WTC11 (cell line): ENCODE data around the gene POLA1. TPM values are rescaled to one million over a fixed set of nuclear protein-coding genes. Genes with fewer than 3 reads are reported as not detected.

Experiments used
- ATAC-seq: fragments of 200-7000 bp; cut with Tn5 transposase; 2 replicates; pipeline ENCODE4 v1.10.0; 2021; ENCODE audit warnings: mild to moderate bottlenecking, moderate library complexity
- CTCF ChIA-PET: fragments of 300-600 bp; sonication (Branson Sonifier 250); formaldehyde crosslinking; loops from one replicate; lab custom pipeline; 2021; ENCODE audit warnings: antibody characterized with exemption; lab: Charles Lee
- POLR2A ChIA-PET: fragments of 350-600 bp; sonication (Branson Sonifier 250); formaldehyde crosslinking; loops from one replicate; lab custom pipeline; 2021; ENCODE audit warnings: antibody characterized with exemption; lab: Charles Lee
- DNase-seq: peaks from one replicate; pipeline ENCODE4 v3.0.0; 2021; ENCODE audit warnings: low spot score
- H3K27ac Mint-ChIP-seq: 2 replicates; pipeline ENCODE4 v1.8.0; 2021; ENCODE audit warnings: mixed read lengths
- H3K27me3 Mint-ChIP-seq: 2 replicates; pipeline ENCODE4 v1.8.0; 2021; ENCODE audit warnings: low read depth, mild to moderate bottlenecking, moderate library complexity, mixed read lengths
- H3K36me3 Mint-ChIP-seq: 2 replicates; pipeline ENCODE4 v1.8.0; 2021; ENCODE audit warnings: mixed read lengths
- H3K4me1 Mint-ChIP-seq: 2 replicates; pipeline ENCODE4 v1.8.0; 2022; ENCODE audit warnings: mixed read lengths
- H3K4me3 Mint-ChIP-seq: 2 replicates; pipeline ENCODE4 v1.8.0; 2021; ENCODE audit warnings: mild to moderate bottlenecking, moderate library complexity, mixed read lengths
- H3K9me3 Mint-ChIP-seq: 2 replicates; pipeline ENCODE4 v1.8.0; 2021; ENCODE audit warnings: mixed read lengths
- ATF2 ChIP-seq: sonication (generic); formaldehyde crosslinking; IDR thresholded peaks from 2 replicates; pipeline ENCODE4 v1.8.1; 2022; ENCODE audit warnings: low read depth, missing genetic modification reagents, borderline replicate concordance
- CBFB ChIP-seq: sonication (generic); formaldehyde crosslinking; IDR thresholded peaks from 2 replicates; pipeline ENCODE4 v1.8.1; 2022; ENCODE audit warnings: mild to moderate bottlenecking, low read depth, missing genetic modification reagents
- EMX1 ChIP-seq: fragments of 250-450 bp; sonication (Bioruptor Pico); IDR thresholded peaks from 2 replicates; pipeline ENCODE4 v1.8.0; 2021; ENCODE audit warnings: mild to moderate bottlenecking
- GRHL2 ChIP-seq: fragments of 250-450 bp; sonication (Bioruptor Pico); IDR thresholded peaks from 2 replicates; pipeline ENCODE4 v1.8.0; 2022; ENCODE audit warnings: mild to moderate bottlenecking, moderate library complexity; ENCODE audit not compliant: insufficient replicate concordance, severe bottlenecking
- GTF2I ChIP-seq: fragments of 250-450 bp; sonication (Bioruptor Pico); conservative IDR thresholded peaks from 2 replicates; pipeline ENCODE4 v1.4.0; 2021; ENCODE audit warnings: mild to moderate bottlenecking
- IRF1 ChIP-seq: sonication (generic); formaldehyde crosslinking; IDR thresholded peaks from 2 replicates; pipeline ENCODE4 v1.8.0; 2023; ENCODE audit warnings: missing genetic modification reagents
- JUN ChIP-seq: sonication (generic); formaldehyde crosslinking; IDR thresholded peaks from 2 replicates; pipeline ENCODE4 v1.8.0; 2023; ENCODE audit warnings: mild to moderate bottlenecking, missing genetic modification reagents
- MXD4 ChIP-seq: fragments of 250-450 bp; sonication (Bioruptor Pico); IDR thresholded peaks from 2 replicates; pipeline ENCODE4 v1.8.0; 2021; ENCODE audit warnings: mild to moderate bottlenecking, moderate library complexity, borderline replicate concordance
- NR2C2 ChIP-seq: sonication (generic); formaldehyde crosslinking; IDR thresholded peaks from 2 replicates; pipeline ENCODE4 v1.8.0; 2022; ENCODE audit warnings: mild to moderate bottlenecking, missing genetic modification reagents
- NR3C1 ChIP-seq: sonication (generic); formaldehyde crosslinking; conservative IDR thresholded peaks from 2 replicates; pipeline ENCODE4 v1.8.1; 2023; ENCODE audit warnings: low read depth, mild to moderate bottlenecking, missing genetic modification reagents
- PRRX2 ChIP-seq: fragments of 250-450 bp; sonication (Bioruptor Pico); IDR thresholded peaks from 2 replicates; pipeline ENCODE4 v1.8.0; 2021; ENCODE audit warnings: mild to moderate bottlenecking
- RELA ChIP-seq: sonication (generic); formaldehyde crosslinking; IDR thresholded peaks from 2 replicates; pipeline ENCODE4 v1.8.1; 2022; ENCODE audit warnings: missing genetic modification reagents, mild to moderate bottlenecking, borderline replicate concordance
- SMAD4 ChIP-seq: sonication (generic); formaldehyde crosslinking; IDR thresholded peaks from 2 replicates; pipeline ENCODE4 v1.8.0; 2022; ENCODE audit warnings: mild to moderate bottlenecking, missing genetic modification reagents
- TP53 ChIP-seq: sonication (generic); formaldehyde crosslinking; IDR thresholded peaks from 2 replicates; pipeline ENCODE4 v1.8.1; 2023; ENCODE audit warnings: mild to moderate bottlenecking, missing genetic modification reagents
- ZBTB21 ChIP-seq: sonication (generic); formaldehyde crosslinking; IDR thresholded peaks from 2 replicates; pipeline ENCODE4 v1.8.1; 2023; ENCODE audit warnings: mild to moderate bottlenecking, missing genetic modification reagents, borderline replicate concordance
- ZNF121 ChIP-seq: sonication (generic); formaldehyde crosslinking; IDR thresholded peaks from 2 replicates; pipeline ENCODE4 v1.8.0; 2023; ENCODE audit warnings: missing genetic modification reagents
- ZNF281 ChIP-seq: sonication (generic); formaldehyde crosslinking; IDR thresholded peaks from 2 replicates; pipeline ENCODE4 v1.8.0; 2023; ENCODE audit warnings: mild to moderate bottlenecking, missing genetic modification reagents
- total RNA-seq: library from RNA; stranded (reverse); gene quantifications from 3 replicates; pipeline ENCODE4 v1.2.3, GENCODE V29; 2021
- TF ChIP-seq, protein P1 (sequence below): sonication (generic); formaldehyde crosslinking; IDR thresholded peaks from 2 replicates; pipeline ENCODE4 v1.8.1; 2023; ENCODE audit warnings: mild to moderate bottlenecking, missing genetic modification reagents, moderate library complexity
- TF ChIP-seq, protein P2 (sequence below): fragments of 250-450 bp; sonication (Bioruptor Pico); IDR thresholded peaks from 2 replicates; pipeline ENCODE4 v1.9.0; 2021; ENCODE audit warnings: mild to moderate bottlenecking
- TF ChIP-seq, protein P3 (sequence below): fragments of 250-450 bp; sonication (Bioruptor Pico); conservative IDR thresholded peaks from 2 replicates; pipeline ENCODE4 v1.9.0; 2021; ENCODE audit warnings: mild to moderate bottlenecking
- TF ChIP-seq, protein P4 (sequence below): sonication (generic); formaldehyde crosslinking; IDR thresholded peaks from 2 replicates; pipeline ENCODE4 v1.8.0; 2022; ENCODE audit warnings: mild to moderate bottlenecking, missing genetic modification reagents

The POLA1 gene
- total RNA-seq, 1 experiment from 2014 or later = 29.9 TPM

DNA sequence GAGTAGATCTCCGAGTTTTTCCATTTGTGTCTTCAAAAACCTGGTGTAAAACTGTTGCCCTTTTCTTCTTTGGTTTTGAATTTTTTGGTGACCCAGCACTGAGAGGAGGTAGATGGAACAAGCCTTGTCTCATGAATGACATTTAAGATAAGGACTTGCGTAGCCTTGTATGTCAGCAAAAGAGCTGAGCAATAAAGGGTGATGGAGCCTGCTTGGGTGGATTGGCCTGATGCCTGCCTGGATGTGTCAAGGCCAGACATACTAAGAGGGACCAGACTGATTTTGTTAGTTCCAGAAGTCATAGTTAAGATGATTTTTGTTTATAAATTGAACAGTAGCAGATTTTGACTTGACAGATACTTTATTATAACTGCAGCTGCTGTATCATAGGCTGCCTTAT, 134.9 kb downstream of the POLA1 start (continued):
- TF ChIP-seq, protein P1, sequence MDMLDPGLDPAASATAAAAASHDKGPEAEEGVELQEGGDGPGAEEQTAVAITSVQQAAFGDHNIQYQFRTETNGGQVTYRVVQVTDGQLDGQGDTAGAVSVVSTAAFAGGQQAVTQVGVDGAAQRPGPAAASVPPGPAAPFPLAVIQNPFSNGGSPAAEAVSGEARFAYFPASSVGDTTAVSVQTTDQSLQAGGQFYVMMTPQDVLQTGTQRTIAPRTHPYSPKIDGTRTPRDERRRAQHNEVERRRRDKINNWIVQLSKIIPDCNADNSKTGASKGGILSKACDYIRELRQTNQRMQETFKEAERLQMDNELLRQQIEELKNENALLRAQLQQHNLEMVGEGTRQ (CRISPR knock-in tag) = no peak
- TF ChIP-seq MXD4 (CRISPR knock-in tag) (no peak), ZBTB21 (CRISPR knock-in tag) (no peak), IRF1 (no peak), SMAD4 (CRISPR knock-in tag) (no peak), TP53 (no peak)
- TF ChIP-seq, protein P2, sequence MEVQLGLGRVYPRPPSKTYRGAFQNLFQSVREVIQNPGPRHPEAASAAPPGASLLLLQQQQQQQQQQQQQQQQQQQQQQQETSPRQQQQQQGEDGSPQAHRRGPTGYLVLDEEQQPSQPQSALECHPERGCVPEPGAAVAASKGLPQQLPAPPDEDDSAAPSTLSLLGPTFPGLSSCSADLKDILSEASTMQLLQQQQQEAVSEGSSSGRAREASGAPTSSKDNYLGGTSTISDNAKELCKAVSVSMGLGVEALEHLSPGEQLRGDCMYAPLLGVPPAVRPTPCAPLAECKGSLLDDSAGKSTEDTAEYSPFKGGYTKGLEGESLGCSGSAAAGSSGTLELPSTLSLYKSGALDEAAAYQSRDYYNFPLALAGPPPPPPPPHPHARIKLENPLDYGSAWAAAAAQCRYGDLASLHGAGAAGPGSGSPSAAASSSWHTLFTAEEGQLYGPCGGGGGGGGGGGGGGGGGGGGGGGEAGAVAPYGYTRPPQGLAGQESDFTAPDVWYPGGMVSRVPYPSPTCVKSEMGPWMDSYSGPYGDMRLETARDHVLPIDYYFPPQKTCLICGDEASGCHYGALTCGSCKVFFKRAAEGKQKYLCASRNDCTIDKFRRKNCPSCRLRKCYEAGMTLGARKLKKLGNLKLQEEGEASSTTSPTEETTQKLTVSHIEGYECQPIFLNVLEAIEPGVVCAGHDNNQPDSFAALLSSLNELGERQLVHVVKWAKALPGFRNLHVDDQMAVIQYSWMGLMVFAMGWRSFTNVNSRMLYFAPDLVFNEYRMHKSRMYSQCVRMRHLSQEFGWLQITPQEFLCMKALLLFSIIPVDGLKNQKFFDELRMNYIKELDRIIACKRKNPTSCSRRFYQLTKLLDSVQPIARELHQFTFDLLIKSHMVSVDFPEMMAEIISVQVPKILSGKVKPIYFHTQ = no peak

DNA sequence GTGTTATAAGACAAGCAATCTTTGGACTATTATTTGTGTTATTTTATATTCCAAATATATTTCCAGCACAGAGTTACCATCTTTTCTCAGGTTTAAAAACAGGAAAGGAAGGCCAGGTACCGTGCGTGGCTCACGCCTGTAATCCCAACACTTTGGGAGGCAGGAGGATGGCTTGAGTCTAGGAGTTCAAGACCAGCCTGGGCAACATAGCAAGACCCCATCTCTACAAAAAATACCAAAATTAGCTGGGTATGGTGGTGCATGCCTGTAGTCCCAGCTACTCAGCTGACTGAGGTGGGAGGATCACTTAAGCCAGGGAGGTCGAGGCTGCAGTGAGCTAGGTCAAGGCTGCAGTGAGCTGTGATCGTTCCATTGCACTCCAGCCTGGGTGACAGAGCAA, 140.0 kb downstream of the POLA1 start:
- ATAC-seq (no peak), DNase-seq (no peak)
- CTCF ChIA-PET = no interaction called here
- H3K27ac Mint-ChIP-seq = no peak overlapping the region
- H3K27me3 Mint-ChIP-seq = no peaks in the 10 kb centered on the region
- TF ChIP-seq GTF2I (CRISPR knock-in tag) (no peak), NR3C1 (CRISPR knock-in tag) (no peak), JUN (CRISPR knock-in tag) (no peak), ZNF121 (CRISPR knock-in tag) (peak; percentile 70), EMX1 (CRISPR knock-in tag) (no peak), ZNF281 (no peak)
- peaks cover 3% of the 10 kb centered on the region; the same call in 1 of the 2 replicates for H3K4me1 Mint-ChIP-seq
- peaks cover 6% of the 10 kb centered on the region; the same call in 1 of the 2 replicates for H3K36me3 Mint-ChIP-seq
- H3K9me3 Mint-ChIP-seq = no peaks in the 10 kb centered on the region
- no peak overlapping the region for H3K4me3 Mint-ChIP-seq
- POLR2A ChIA-PET = interaction anchor here (0.6 kb wide), 1 partner anchor 595 kb away, joined by 3 read pairs; no protein-coding TSS in a partner anchor

GRCh38 chrX:24837966-24838365, 144.2 kb downstream of the POLA1 start:
- Mint-ChIP-seq H3K4me1 (peaks cover 6% of the 10 kb centered on the region), H3K27me3 (no peaks in the 10 kb centered on the region), H3K4me3 (no peak overlapping the region), H3K27ac (no peak overlapping the region), H3K9me3 (no peaks in the 10 kb centered on the region), H3K36me3 (no peaks in the 10 kb centered on the region)
- ChIA-PET POLR2A (no interaction called here), CTCF (interaction anchor here (0.5 to 1.7 kb wide), 26 partner anchors 11 to 442 kb away, joined by 3 to 7 read pairs (median 4); no protein-coding TSS in a partner anchor)
- no peak for ATAC-seq
- no peak for DNase-seq
- no peak for TF ChIP-seq NR2C2 (CRISPR knock-in tag)
- TF ChIP-seq RELA = no peak
- TF ChIP-seq, protein P3, sequence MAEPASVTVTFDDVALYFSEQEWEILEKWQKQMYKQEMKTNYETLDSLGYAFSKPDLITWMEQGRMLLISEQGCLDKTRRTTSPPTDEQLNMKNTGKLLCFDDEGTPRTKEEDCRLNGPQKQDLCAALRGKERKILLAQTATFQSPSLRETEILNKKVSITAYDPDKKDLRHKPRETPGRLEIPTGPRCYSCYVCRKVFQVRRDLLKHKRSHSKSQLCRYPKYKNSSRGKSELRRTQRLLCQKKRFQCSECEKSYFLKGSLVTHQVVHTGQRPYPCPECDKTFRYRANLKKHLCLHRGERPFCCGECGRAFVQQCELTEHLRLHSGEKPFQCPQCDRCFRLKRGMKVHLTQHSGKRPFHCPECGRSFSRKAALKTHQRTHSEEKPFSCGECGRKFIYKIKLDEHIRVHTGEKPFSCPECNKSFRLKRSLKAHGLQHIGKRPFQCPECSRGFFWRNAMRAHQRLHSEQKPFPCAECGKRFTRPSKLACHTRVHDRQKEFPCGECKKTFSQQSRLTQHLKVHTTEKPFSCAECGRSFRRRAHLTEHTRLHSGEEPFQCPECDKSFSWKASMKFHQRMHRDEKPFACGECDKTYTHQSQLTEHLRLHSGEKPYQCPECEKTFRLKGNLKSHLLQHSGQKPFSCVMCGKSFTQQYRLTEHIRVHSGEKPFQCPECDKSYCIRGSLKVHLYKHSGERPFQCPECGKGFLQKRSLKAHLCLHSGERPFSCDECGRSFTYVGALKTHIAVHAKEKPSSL (CRISPR knock-in tag) = no peak
- no peak for TF ChIP-seq GRHL2
- no peak for TF ChIP-seq CBFB (CRISPR knock-in tag)
- TF ChIP-seq, protein P4, sequence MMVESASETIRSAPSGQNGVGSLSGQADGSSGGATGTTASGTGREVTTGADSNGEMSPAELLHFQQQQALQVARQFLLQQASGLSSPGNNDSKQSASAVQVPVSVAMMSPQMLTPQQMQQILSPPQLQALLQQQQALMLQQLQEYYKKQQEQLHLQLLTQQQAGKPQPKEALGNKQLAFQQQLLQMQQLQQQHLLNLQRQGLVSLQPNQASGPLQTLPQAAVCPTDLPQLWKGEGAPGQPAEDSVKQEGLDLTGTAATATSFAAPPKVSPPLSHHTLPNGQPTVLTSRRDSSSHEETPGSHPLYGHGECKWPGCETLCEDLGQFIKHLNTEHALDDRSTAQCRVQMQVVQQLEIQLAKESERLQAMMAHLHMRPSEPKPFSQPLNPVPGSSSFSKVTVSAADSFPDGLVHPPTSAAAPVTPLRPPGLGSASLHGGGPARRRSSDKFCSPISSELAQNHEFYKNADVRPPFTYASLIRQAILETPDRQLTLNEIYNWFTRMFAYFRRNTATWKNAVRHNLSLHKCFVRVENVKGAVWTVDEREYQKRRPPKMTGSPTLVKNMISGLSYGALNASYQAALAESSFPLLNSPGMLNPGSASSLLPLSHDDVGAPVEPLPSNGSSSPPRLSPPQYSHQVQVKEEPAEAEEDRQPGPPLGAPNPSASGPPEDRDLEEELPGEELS = no peak
- TF ChIP-seq PRRX2 = no peak
- TF ChIP-seq ATF2 (CRISPR knock-in tag) = no peak
